GM23338 (cell line): ENCODE data around the gene INPP4B. TPM values are rescaled to one million over a fixed set of nuclear protein-coding genes. Genes with fewer than 3 reads are reported as not detected.

Experiments
- ATAC-seq: fragments of 200-7000 bp; cut with Tn5 transposase; 3 replicates; pipeline ENCODE4 v1.9.1; 2020
- DNase-seq: peaks from one replicate; pipeline ENCODE4 v3.0.0-alpha.2; 2015; ENCODE audit warnings: low spot score
- H2AFZ ChIP-seq: fragments of 200-600 bp; sonication (generic); 2 replicates; pipeline ENCODE4 v1.8.0; 2016; ENCODE audit warnings: antibody characterized with exemption, mild to moderate bottlenecking, moderate library complexity
- H3F3A ChIP-seq: fragments of 200-600 bp; sonication (generic); replicated peaks from 2 replicates; pipeline ENCODE4 v1.8.0; 2017; ENCODE audit warnings: antibody characterized with exemption, mixed run types, low read depth
- H3K27ac ChIP-seq: fragments of 200-600 bp; sonication (generic); 2 replicates; pipeline ENCODE4 v1.6.1; 2016; ENCODE audit warnings: low read depth
- H3K27me3 ChIP-seq: fragments of 200-600 bp; sonication (generic); 2 replicates; pipeline ENCODE4 v1.8.0; 2016; ENCODE audit warnings: mild to moderate bottlenecking, mixed run types, moderate library complexity; ENCODE audit not compliant: insufficient read depth
- H3K36me3 ChIP-seq: fragments of 200-600 bp; sonication (generic); 2 replicates; pipeline ENCODE4 v1.8.0; 2016; ENCODE audit warnings: mild to moderate bottlenecking; ENCODE audit not compliant: insufficient read depth
- H3K4me1 ChIP-seq: fragments of 200-600 bp; sonication (generic); 2 replicates; pipeline ENCODE4 v1.8.0; 2016; ENCODE audit warnings: mild to moderate bottlenecking, moderate library complexity; ENCODE audit not compliant: insufficient read depth
- H3K4me2 ChIP-seq: fragments of 200-600 bp; sonication (generic); 2 replicates; pipeline ENCODE4 v1.7.1; 2017; ENCODE audit warnings: mixed run types
- H3K4me3 ChIP-seq: fragments of 200-600 bp; sonication (generic); 2 replicates; pipeline ENCODE4 v1.6.1; 2016; ENCODE audit warnings: mixed run types
- H3K79me2 ChIP-seq: fragments of 200-600 bp; sonication (generic); replicated peaks from 2 replicates; pipeline ENCODE4 v1.8.0; 2017; ENCODE audit warnings: mild to moderate bottlenecking; ENCODE audit not compliant: insufficient read depth
- H3K9me2 ChIP-seq: fragments of 200-600 bp; sonication (generic); 2 replicates; pipeline ENCODE4 v1.8.0; 2017; ENCODE audit not compliant: insufficient read depth
- H4K20me1 ChIP-seq: fragments of 200-600 bp; sonication (generic); replicated peaks from 2 replicates; pipeline ENCODE4 v1.8.0; 2017; ENCODE audit warnings: mild to moderate bottlenecking; ENCODE audit not compliant: insufficient read depth
- H3K27ac Mint-ChIP-seq: 2 replicates; pipeline ENCODE4 v1.8.0; 2020; ENCODE audit warnings: inconsistent platforms, mild to moderate bottlenecking, moderate library complexity, mixed read lengths
- H3K27me3 Mint-ChIP-seq: 3 replicates; pipeline ENCODE4 v1.8.0; 2022; ENCODE audit warnings: low read depth, mild to moderate bottlenecking, moderate library complexity, mixed read lengths, inconsistent platforms; ENCODE audit not compliant: insufficient read depth, poor library complexity
- H3K36me3 Mint-ChIP-seq: 3 replicates; pipeline ENCODE4 v1.8.0; 2021; ENCODE audit warnings: low read depth, mild to moderate bottlenecking, inconsistent platforms, moderate library complexity, mixed read lengths
- H3K4me1 Mint-ChIP-seq: 3 replicates; pipeline ENCODE4 v1.8.0; 2020; ENCODE audit warnings: mild to moderate bottlenecking, inconsistent platforms, mixed read lengths
- H3K4me3 Mint-ChIP-seq: 3 replicates; pipeline ENCODE4 v1.8.0; 2021; ENCODE audit warnings: moderate library complexity, mild to moderate bottlenecking, inconsistent platforms, mixed read lengths
- H3K9me3 Mint-ChIP-seq: 3 replicates; pipeline ENCODE4 v1.8.0; 2020; ENCODE audit warnings: moderate library complexity, mild to moderate bottlenecking, inconsistent platforms, mixed read lengths
- CREB1 ChIP-seq: fragments of 250-450 bp; sonication (Bioruptor Pico); IDR thresholded peaks from 2 replicates; pipeline ENCODE4 v1.5.0; 2020; ENCODE audit warnings: low read depth, mild to moderate bottlenecking, moderate library complexity
- EZH2 ChIP-seq: fragments of 200-600 bp; sonication (generic); IDR thresholded peaks from one replicate; pipeline ENCODE4 v1.8.0; 2017; ENCODE audit warnings: antibody characterized with exemption, mild to moderate bottlenecking, low read depth; ENCODE audit not compliant: unreplicated experiment
- EZH2phosphoT487 ChIP-seq: fragments of 200-600 bp; sonication (generic); IDR thresholded peaks from one replicate; pipeline ENCODE4 v1.8.1; 2018; ENCODE audit warnings: antibody characterized with exemption; ENCODE audit not compliant: unreplicated experiment
- JUNB ChIP-seq: IDR thresholded peaks from one replicate; pipeline ENCODE4 v1.6.1; 2016; ENCODE audit warnings: antibody characterized with exemption; ENCODE audit not compliant: unreplicated experiment
- NANOG ChIP-seq: IDR thresholded peaks from 2 replicates; pipeline ENCODE4 v1.6.1; 2016; ENCODE audit warnings: antibody characterized with exemption, borderline replicate concordance
- POLR2AphosphoS5 ChIP-seq: IDR thresholded peaks from 2 replicates; pipeline ENCODE4 v1.6.1; 2016; ENCODE audit warnings: antibody characterized with exemption, low read depth
- STAT1 ChIP-seq: IDR thresholded peaks from one replicate; pipeline ENCODE4 v1.6.1; 2016; ENCODE audit warnings: antibody characterized with exemption; ENCODE audit not compliant: unreplicated experiment
- ZNF114 ChIP-seq: fragments of 250-450 bp; sonication (Bioruptor Pico); IDR thresholded peaks from 2 replicates; pipeline ENCODE4 v1.5.0; 2020; ENCODE audit warnings: mild to moderate bottlenecking, moderate library complexity
- ZNF331 ChIP-seq: fragments of 250-450 bp; sonication (Bioruptor Pico); IDR thresholded peaks from 2 replicates; pipeline ENCODE4 v1.5.0; 2020; ENCODE audit warnings: low read depth, mild to moderate bottlenecking, moderate library complexity
- polyA plus RNA-seq: library from polyadenylated mRNA; unstranded; fragments of >200 nt; fragmentation: Nextera tagmentation; extraction: Ambion mirVana; gene quantifications from 2 replicates; pipeline ENCODE4 v1.2.1, GENCODE V29; 2016
- total RNA-seq: library from RNA; depleted of rRNA; stranded (reverse); fragments of >200 nt; shearing (Covaris generic); gene quantifications from 2 replicates; pipeline ENCODE4 v1.2.3, GENCODE V29; 2014
- TF ChIP-seq, protein P1 (sequence below): IDR thresholded peaks from 2 replicates; pipeline ENCODE4 v1.6.1; 2016; ENCODE audit warnings: antibody characterized with exemption
- TF ChIP-seq, protein P2 (sequence below): fragments of 250-450 bp; sonication (Bioruptor Pico); IDR thresholded peaks from 2 replicates; pipeline ENCODE4 v1.5.0; 2020; ENCODE audit warnings: mild to moderate bottlenecking, moderate library complexity
- TF ChIP-seq, protein P3 (sequence below): IDR thresholded peaks from one replicate; pipeline ENCODE4 v1.6.1; 2018; ENCODE audit warnings: antibody characterized with exemption; ENCODE audit not compliant: unreplicated experiment
- TF ChIP-seq, protein P4 (sequence below), 2 experiments: fragments of 200-600 bp in 1 of 2; sonication (generic) in 1 of 2; conservative IDR thresholded peaks; 2 replicates each; pipeline versions ENCODE4 v1.5.1 to v1.6.1; 2016 to 2017; ENCODE audit warnings: antibody characterized with exemption in 2 of 2, low read depth in 2 of 2, mild to moderate bottlenecking in 2 of 2, moderate library complexity in 1 of 2

The INPP4B gene
- total and polyA plus RNA-seq, 2 experiments from 2014 or later, result 0.11 to 0.14 TPM

DNA sequence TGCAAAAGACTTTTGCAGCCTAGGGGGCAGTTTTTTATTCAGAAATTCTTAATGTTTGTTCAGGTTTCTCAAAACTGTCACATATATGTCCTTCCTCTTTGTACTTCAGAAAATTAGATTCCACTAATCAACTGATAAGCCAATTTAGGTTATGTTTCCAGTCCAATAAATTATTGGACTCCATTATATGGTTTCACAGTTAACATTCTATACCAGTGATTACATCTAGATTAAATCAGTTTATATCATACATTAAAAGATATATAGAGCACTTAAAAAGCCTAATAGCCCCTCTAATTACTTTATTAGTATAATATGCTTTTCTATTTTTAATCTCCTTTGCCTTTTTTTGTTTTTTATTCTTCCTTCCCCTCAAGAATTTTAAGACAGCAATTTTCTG lies 434.1 kb downstream of the INPP4B start:
- Histone ChIP-seq H4K20me1 (no peaks in the 10 kb centered on the region), H3K36me3 (no peaks in the 10 kb centered on the region), H2AFZ (no peak overlapping the region), H3K4me3 (no peak overlapping the region), H3K9me2 (no peaks in the 10 kb centered on the region), H3K27ac (no peak overlapping the region), H3F3A (no peaks in the 10 kb centered on the region), H3K4me1 (peaks cover 8% of the 10 kb centered on the region), H3K27me3 (no peaks in the 10 kb centered on the region), H3K4me2 (no peak overlapping the region), H3K79me2 (no peaks in the 10 kb centered on the region)
- TF ChIP-seq, protein P1, sequence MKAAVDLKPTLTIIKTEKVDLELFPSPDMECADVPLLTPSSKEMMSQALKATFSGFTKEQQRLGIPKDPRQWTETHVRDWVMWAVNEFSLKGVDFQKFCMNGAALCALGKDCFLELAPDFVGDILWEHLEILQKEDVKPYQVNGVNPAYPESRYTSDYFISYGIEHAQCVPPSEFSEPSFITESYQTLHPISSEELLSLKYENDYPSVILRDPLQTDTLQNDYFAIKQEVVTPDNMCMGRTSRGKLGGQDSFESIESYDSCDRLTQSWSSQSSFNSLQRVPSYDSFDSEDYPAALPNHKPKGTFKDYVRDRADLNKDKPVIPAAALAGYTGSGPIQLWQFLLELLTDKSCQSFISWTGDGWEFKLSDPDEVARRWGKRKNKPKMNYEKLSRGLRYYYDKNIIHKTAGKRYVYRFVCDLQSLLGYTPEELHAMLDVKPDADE, result no peak
- no peak for TF ChIP-seq NANOG
- TF ChIP-seq ZNF331 (CRISPR knock-in tag), result no peak
- TF ChIP-seq, protein P2, sequence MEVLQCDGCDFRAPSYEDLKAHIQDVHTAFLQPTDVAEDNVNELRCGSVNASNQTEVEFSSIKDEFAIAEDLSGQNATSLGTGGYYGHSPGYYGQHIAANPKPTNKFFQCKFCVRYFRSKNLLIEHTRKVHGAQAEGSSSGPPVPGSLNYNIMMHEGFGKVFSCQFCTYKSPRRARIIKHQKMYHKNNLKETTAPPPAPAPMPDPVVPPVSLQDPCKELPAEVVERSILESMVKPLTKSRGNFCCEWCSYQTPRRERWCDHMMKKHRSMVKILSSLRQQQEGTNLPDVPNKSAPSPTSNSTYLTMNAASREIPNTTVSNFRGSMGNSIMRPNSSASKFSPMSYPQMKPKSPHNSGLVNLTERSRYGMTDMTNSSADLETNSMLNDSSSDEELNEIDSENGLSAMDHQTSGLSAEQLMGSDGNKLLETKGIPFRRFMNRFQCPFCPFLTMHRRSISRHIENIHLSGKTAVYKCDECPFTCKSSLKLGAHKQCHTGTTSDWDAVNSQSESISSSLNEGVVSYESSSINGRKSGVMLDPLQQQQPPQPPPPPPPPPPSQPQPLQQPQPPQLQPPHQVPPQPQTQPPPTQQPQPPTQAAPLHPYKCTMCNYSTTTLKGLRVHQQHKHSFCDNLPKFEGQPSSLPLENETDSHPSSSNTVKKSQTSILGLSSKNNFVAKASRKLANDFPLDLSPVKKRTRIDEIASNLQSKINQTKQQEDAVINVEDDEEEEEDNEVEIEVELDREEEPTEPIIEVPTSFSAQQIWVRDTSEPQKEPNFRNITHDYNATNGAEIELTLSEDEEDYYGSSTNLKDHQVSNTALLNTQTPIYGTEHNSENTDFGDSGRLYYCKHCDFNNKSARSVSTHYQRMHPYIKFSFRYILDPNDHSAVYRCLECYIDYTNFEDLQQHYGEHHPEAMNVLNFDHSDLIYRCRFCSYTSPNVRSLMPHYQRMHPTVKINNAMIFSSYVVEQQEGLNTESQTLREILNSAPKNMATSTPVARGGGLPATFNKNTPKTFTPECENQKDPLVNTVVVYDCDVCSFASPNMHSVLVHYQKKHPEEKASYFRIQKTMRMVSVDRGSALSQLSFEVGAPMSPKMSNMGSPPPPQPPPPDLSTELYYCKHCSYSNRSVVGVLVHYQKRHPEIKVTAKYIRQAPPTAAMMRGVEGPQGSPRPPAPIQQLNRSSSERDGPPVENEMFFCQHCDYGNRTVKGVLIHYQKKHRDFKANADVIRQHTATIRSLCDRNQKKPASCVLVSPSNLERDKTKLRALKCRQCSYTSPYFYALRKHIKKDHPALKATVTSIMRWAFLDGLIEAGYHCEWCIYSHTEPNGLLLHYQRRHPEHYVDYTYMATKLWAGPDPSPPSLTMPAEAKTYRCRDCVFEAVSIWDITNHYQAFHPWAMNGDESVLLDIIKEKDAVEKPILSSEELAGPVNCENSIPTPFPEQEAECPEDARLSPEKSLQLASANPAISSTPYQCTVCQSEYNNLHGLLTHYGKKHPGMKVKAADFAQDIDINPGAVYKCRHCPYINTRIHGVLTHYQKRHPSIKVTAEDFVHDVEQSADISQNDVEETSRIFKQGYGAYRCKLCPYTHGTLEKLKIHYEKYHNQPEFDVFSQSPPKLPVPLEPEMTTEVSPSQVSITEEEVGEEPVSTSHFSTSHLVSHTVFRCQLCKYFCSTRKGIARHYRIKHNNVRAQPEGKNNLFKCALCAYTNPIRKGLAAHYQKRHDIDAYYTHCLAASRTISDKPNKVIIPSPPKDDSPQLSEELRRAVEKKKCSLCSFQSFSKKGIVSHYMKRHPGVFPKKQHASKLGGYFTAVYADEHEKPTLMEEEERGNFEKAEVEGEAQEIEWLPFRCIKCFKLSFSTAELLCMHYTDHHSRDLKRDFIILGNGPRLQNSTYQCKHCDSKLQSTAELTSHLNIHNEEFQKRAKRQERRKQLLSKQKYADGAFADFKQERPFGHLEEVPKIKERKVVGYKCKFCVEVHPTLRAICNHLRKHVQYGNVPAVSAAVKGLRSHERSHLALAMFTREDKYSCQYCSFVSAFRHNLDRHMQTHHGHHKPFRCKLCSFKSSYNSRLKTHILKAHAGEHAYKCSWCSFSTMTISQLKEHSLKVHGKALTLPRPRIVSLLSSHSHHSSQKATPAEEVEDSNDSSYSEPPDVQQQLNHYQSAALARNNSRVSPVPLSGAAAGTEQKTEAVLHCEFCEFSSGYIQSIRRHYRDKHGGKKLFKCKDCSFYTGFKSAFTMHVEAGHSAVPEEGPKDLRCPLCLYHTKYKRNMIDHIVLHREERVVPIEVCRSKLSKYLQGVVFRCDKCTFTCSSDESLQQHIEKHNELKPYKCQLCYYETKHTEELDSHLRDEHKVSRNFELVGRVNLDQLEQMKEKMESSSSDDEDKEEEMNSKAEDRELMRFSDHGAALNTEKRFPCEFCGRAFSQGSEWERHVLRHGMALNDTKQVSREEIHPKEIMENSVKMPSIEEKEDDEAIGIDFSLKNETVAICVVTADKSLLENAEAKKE (CRISPR knock-in tag), result no peak
- TF ChIP-seq, protein P3, sequence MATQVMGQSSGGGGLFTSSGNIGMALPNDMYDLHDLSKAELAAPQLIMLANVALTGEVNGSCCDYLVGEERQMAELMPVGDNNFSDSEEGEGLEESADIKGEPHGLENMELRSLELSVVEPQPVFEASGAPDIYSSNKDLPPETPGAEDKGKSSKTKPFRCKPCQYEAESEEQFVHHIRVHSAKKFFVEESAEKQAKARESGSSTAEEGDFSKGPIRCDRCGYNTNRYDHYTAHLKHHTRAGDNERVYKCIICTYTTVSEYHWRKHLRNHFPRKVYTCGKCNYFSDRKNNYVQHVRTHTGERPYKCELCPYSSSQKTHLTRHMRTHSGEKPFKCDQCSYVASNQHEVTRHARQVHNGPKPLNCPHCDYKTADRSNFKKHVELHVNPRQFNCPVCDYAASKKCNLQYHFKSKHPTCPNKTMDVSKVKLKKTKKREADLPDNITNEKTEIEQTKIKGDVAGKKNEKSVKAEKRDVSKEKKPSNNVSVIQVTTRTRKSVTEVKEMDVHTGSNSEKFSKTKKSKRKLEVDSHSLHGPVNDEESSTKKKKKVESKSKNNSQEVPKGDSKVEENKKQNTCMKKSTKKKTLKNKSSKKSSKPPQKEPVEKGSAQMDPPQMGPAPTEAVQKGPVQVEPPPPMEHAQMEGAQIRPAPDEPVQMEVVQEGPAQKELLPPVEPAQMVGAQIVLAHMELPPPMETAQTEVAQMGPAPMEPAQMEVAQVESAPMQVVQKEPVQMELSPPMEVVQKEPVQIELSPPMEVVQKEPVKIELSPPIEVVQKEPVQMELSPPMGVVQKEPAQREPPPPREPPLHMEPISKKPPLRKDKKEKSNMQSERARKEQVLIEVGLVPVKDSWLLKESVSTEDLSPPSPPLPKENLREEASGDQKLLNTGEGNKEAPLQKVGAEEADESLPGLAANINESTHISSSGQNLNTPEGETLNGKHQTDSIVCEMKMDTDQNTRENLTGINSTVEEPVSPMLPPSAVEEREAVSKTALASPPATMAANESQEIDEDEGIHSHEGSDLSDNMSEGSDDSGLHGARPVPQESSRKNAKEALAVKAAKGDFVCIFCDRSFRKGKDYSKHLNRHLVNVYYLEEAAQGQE, result no peak
- no peak for TF ChIP-seq JUNB
- TF ChIP-seq EZH2, result no peak
- TF ChIP-seq POLR2AphosphoS5, result no peak
- no peak for TF ChIP-seq EZH2phosphoT487
- TF ChIP-seq, protein P4, sequence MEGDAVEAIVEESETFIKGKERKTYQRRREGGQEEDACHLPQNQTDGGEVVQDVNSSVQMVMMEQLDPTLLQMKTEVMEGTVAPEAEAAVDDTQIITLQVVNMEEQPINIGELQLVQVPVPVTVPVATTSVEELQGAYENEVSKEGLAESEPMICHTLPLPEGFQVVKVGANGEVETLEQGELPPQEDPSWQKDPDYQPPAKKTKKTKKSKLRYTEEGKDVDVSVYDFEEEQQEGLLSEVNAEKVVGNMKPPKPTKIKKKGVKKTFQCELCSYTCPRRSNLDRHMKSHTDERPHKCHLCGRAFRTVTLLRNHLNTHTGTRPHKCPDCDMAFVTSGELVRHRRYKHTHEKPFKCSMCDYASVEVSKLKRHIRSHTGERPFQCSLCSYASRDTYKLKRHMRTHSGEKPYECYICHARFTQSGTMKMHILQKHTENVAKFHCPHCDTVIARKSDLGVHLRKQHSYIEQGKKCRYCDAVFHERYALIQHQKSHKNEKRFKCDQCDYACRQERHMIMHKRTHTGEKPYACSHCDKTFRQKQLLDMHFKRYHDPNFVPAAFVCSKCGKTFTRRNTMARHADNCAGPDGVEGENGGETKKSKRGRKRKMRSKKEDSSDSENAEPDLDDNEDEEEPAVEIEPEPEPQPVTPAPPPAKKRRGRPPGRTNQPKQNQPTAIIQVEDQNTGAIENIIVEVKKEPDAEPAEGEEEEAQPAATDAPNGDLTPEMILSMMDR (conservative IDR thresholded peaks at IDR 0.05; ENCODE audit: low read depth in 2 of 2), result no peak
- no peak for TF ChIP-seq CREB1 (CRISPR knock-in tag)
- no peak for TF ChIP-seq STAT1
- TF ChIP-seq ZNF114 (CRISPR knock-in tag), result no peak
- H3K4me3 Mint-ChIP-seq, result no peak overlapping the region
- DNase-seq (no peak), ATAC-seq (no peak)
- H3K36me3 Mint-ChIP-seq, result no peaks in the 10 kb centered on the region
- no peaks in the 10 kb centered on the region; the same call in 2 of the 3 replicates for H3K9me3 Mint-ChIP-seq
- H3K4me1 Mint-ChIP-seq, result peaks cover 19% of the 10 kb centered on the region; the same call in 2 of the 3 replicates
- no peak overlapping the region for H3K27ac Mint-ChIP-seq
- no peaks in the 10 kb centered on the region for H3K27me3 Mint-ChIP-seq
